Endothelial cell of umbilical vein (primary cell): Measurements from ENCODE around the gene ZNF831. TPM values are rescaled to one million over a fixed set of nuclear protein-coding genes. Genes with fewer than 3 reads are reported as not detected.

ENCODE experiments used
- BruUV-seq: library from RNA; stranded (reverse); fragments of 400-500 nt; replicated peaks from 2 replicates; lab custom pipeline; 2021; lab: Mats Ljungman, UMichigan
- CTCF ChIA-PET: fragments of 300-600, 350-600 bp; sonication (Branson Sonifier 250); formaldehyde crosslinking; loops from one replicate; lab custom pipeline; 2021; ENCODE audit warnings: antibody characterized with exemption, inconsistent platforms; lab: Charles Lee
- POLR2A ChIA-PET: fragments of 300-600, 350-600 bp; sonication (Branson Sonifier 250); formaldehyde crosslinking; loops from one replicate; lab custom pipeline; 2021; ENCODE audit warnings: antibody characterized with exemption, inconsistent platforms; lab: Charles Lee
- DNase-seq: peaks from one replicate; pipeline ENCODE4 v3.0.0-alpha.2; 2011; ENCODE audit warnings: low read depth, low spot score
- FAIRE-seq: peaks from 2 replicates; lab custom pipeline; 2011; peaks lifted over from hg19 to GRCh38; lab: Jason Lieb, UNC
- H2AFZ ChIP-seq: 2 replicates; pipeline ENCODE4 v1.6.0; 2012; ENCODE audit warnings: low read depth, low read length, control low read depth, inconsistent platforms
- H3K27ac ChIP-seq: 2 replicates; pipeline ENCODE4 v1.5.1; 2011; ENCODE audit warnings: low read depth, mild to moderate bottlenecking, control low read depth, low read length, moderate library complexity; ENCODE audit not compliant: insufficient read depth
- H3K27me3 ChIP-seq, 2 experiments: 2 replicates each; pipeline versions ENCODE4 v1.6.0 to v1.6.1; 2011; ENCODE audit warnings: low read length in 2 of 2, mixed read lengths in 1 of 2; ENCODE audit not compliant: control insufficient read depth in 2 of 2, insufficient read depth in 2 of 2
- H3K36me3 ChIP-seq, 2 experiments: 2 replicates in 1 of 2; 3 replicates in 1 of 2; pipeline ENCODE4 v1.5.1; 2011; ENCODE audit warnings: low read length in 2 of 2, mild to moderate bottlenecking in 1 of 2, moderate library complexity in 1 of 2; ENCODE audit not compliant: control insufficient read depth in 2 of 2, insufficient read depth in 2 of 2; ENCODE audit errors: extremely low read depth in 1 of 2
- H3K4me1 ChIP-seq: 3 replicates; pipeline ENCODE4 v1.5.1; 2011; ENCODE audit warnings: mild to moderate bottlenecking, low read length; ENCODE audit not compliant: control insufficient read depth, insufficient read depth; ENCODE audit errors: extremely low read depth
- H3K4me2 ChIP-seq: 2 replicates; pipeline ENCODE4 v1.6.1; 2011; ENCODE audit warnings: low read length, control low read depth, mixed read lengths; ENCODE audit not compliant: insufficient read depth
- H3K4me3 ChIP-seq, 3 experiments: fragments of 200-600 bp in 1 of 3; sonication (generic), shearing (Covaris generic) in 1 of 3; replicated peaks in 1 of 3; 2 replicates each; pipeline ENCODE4 v1.5.1; 2011 to 2016; ENCODE audit warnings: control low read depth in 3 of 3, low read length in 3 of 3, mild to moderate bottlenecking in 2 of 3, inconsistent platforms in 1 of 3, low read depth in 1 of 3, moderate library complexity in 1 of 3; ENCODE audit not compliant: insufficient read depth in 1 of 3
- H3K79me2 ChIP-seq: 2 replicates; pipeline ENCODE4 v1.6.0; 2012; ENCODE audit warnings: low read length, inconsistent platforms; ENCODE audit not compliant: control insufficient read depth, insufficient read depth
- H3K9ac ChIP-seq: replicated peaks from 2 replicates; pipeline ENCODE3; 2011; ENCODE audit warnings: low read length, control low read depth; ENCODE audit not compliant: insufficient read depth; ENCODE audit errors: extremely low read depth
- H3K9me1 ChIP-seq: replicated peaks from 3 replicates; pipeline ENCODE4 v1.6.0; 2011; ENCODE audit warnings: mild to moderate bottlenecking, low read length; ENCODE audit not compliant: control insufficient read depth, insufficient read depth; ENCODE audit errors: extremely low read depth
- H3K9me3 ChIP-seq: replicated peaks from 2 replicates; pipeline ENCODE4 v1.5.1; 2012; ENCODE audit warnings: low read length, inconsistent platforms; ENCODE audit not compliant: control insufficient read depth, insufficient read depth
- H4K20me1 ChIP-seq: replicated peaks from 2 replicates; pipeline ENCODE3; 2011; ENCODE audit warnings: mild to moderate bottlenecking, low read length; ENCODE audit not compliant: control insufficient read depth, insufficient read depth; ENCODE audit errors: extremely low read depth
- CTCF ChIP-seq, 2 donors: IDR thresholded peaks; 1 replicate in 1 of 2; 2 replicates in 1 of 2; pipeline ENCODE4 v1.5.1; 2011; ENCODE audit warnings: low read length in 2 of 2, mild to moderate bottlenecking in 2 of 2, moderate library complexity in 2 of 2, control low read depth in 1 of 2, inconsistent platforms in 1 of 2, low read depth in 1 of 2; ENCODE audit not compliant: insufficient read depth in 1 of 2; ENCODE audit errors: extremely low read depth in 1 of 2
- EZH2 ChIP-seq: IDR thresholded peaks from 2 replicates; pipeline ENCODE4 v1.6.1; 2012; ENCODE audit warnings: borderline replicate concordance, low read depth, mild to moderate bottlenecking, moderate library complexity, low read length, inconsistent platforms; ENCODE audit not compliant: severe bottlenecking
- FOS ChIP-seq: IDR thresholded peaks from 2 replicates; pipeline ENCODE4 v1.6.1; 2011; ENCODE audit warnings: mild to moderate bottlenecking, low read length, moderate library complexity, borderline replicate concordance; ENCODE audit not compliant: insufficient read depth
- GATA2 ChIP-seq: IDR thresholded peaks from 2 replicates; pipeline ENCODE4 v1.7.0; 2011; ENCODE audit warnings: low read depth, mild to moderate bottlenecking, moderate library complexity, mixed read lengths, low read length; ENCODE audit not compliant: insufficient read length, insufficient read depth
- JUN ChIP-seq: IDR thresholded peaks from 2 replicates; pipeline ENCODE4 v1.6.1; 2011; ENCODE audit warnings: borderline replicate concordance, low read depth; ENCODE audit not compliant: insufficient read length, insufficient read depth
- MAX ChIP-seq: IDR thresholded peaks from 2 replicates; pipeline ENCODE4 v1.6.1; 2011; ENCODE audit not compliant: insufficient read depth, insufficient read length
- MYC ChIP-seq: IDR thresholded peaks from one replicate; pipeline ENCODE4 v1.6.1; 2011; ENCODE audit warnings: mild to moderate bottlenecking, low read depth, low read length
- POLR2A ChIP-seq: IDR thresholded peaks from 2 replicates; pipeline ENCODE4 v1.6.1; 2012; ENCODE audit warnings: low read depth, mild to moderate bottlenecking, control low read depth, low read length
- POLR2AphosphoS5 ChIP-seq: IDR thresholded peaks from 2 replicates; pipeline ENCODE4 v1.6.1; 2012; ENCODE audit warnings: low read depth, mild to moderate bottlenecking, control low read depth, low read length, moderate library complexity; ENCODE audit not compliant: insufficient read depth
- dilution Hi-C: fragments of 300-500 bp; cut with MboI; formaldehyde crosslinking; loops from one replicate; pipeline ENCODE4 v1.15.0; 2019; ENCODE audit warnings: low sequenced_read_pairs; ENCODE audit not compliant: extremely low pct_ligation_motif_present
- intact Hi-C: fragments of 100-400 bp; cut with micrococcal nuclease; formaldehyde crosslinking; loops from one replicate; pipeline ENCODE4 v1.10.0; 2022
- polyA plus RNA-seq, 4 experiments: library from polyadenylated mRNA; depleted of rRNA in 3 of 4; stranded (reverse) in 3 of 4; unstranded in 1 of 4; fragments of >200 nt; gene quantifications; 2 replicates each; pipeline versions ENCODE4 v1.2.1 to v1.2.3, GENCODE V29; 2011 to 2012; ENCODE audit warnings: missing spikeins in 1 of 4
- total RNA-seq: library from RNA; stranded (reverse); gene quantifications from 2 replicates; pipeline ENCODE4 v1.2.3, GENCODE V29; 2021

ZNF831 gene
- total and polyA plus RNA-seq, 2 donors (not counting 3 experiments of a cell fraction or from before 2014, with no cell fraction given), result not detected

DNA sequence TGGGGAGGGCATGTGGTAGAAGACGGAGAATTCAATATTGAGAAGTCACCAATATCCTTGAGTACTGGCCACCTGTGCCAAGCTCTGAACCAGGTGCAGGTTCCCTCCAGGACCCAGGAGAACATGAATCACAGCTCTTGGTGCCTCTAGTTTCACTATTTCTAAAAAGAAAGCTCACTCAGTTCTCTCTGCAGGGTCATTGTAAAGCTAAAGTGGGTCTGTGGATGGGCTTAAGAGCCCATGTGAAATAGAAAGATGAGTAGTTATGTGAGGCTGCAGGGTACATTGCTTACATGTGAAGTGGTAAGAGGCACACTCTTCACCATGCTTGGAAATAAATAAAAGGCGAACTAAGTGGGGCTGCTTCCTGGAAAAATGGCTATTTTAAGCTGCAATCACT, 43.6 kb downstream of the ZNF831 start:
- dilution Hi-C loops (no loop called here), intact Hi-C loops (loop anchor here (1.0 kb wide), 1 partner anchor 337 kb away; no protein-coding TSS in a partner anchor)
- ChIA-PET CTCF (interaction anchor here (0.8 to 4.8 kb wide), 6 partner anchors 11 to 340 kb away, joined by 3 to 22 read pairs (median 12); no protein-coding TSS in a partner anchor), POLR2A (no interaction called here)
- no peak overlapping the region for H3K9ac ChIP-seq
- FAIRE-seq, result no peak
- no TSS peak for BruUV-seq
- no peak for TF ChIP-seq POLR2A
- TF ChIP-seq EZH2, result no peak
- TF ChIP-seq CTCF (IDR thresholded peaks at IDR 0.05; ENCODE audit: extremely low read depth in 1 of 2, insufficient read depth in 1 of 2, low read depth in 1 of 2, low read length in 2 of 2), result no peak
- TF ChIP-seq MAX, result no peak
- TF ChIP-seq JUN, result no peak
- TF ChIP-seq GATA2, result no peak
- no peak for TF ChIP-seq POLR2AphosphoS5
- no peak for TF ChIP-seq FOS
- no peak for TF ChIP-seq MYC
- H3K27me3 ChIP-seq, result no peaks in the 10 kb centered on the region
- H3K9me1 ChIP-seq, result no peaks in the 10 kb centered on the region
- H3K4me2 ChIP-seq, result no peak overlapping the region
- H4K20me1 ChIP-seq, result no peaks in the 10 kb centered on the region
- no peaks in the 10 kb centered on the region for H3K9me3 ChIP-seq
- no peaks in the 10 kb centered on the region for H3K79me2 ChIP-seq
- no peak overlapping the region for H2AFZ ChIP-seq
- H3K4me1 ChIP-seq, result no peaks in the 10 kb centered on the region
- DNase-seq, result no peak
- no peak overlapping the region for H3K27ac ChIP-seq
- H3K36me3 ChIP-seq, result no peaks in the 10 kb centered on the region
- no peak overlapping the region for H3K4me3 ChIP-seq
